H1 (cell line): ENCODE measurements around the gene SPOCK1. TPM values are rescaled to one million over a fixed set of nuclear protein-coding genes. Genes with fewer than 3 reads are reported as not detected.

Experiments
- CTCF ChIA-PET: fragments of 300-600 bp; sonication (Branson Sonifier 250); formaldehyde crosslinking; loops from one replicate; lab custom pipeline; 2021; ENCODE audit not compliant: partially characterized antibody; lab: Charles Lee
- POLR2A ChIA-PET: fragments of 300-600 bp; sonication (Branson Sonifier 250); formaldehyde crosslinking; loops from one replicate; lab custom pipeline; 2021; ENCODE audit warnings: inconsistent platforms; ENCODE audit not compliant: partially characterized antibody; lab: Charles Lee
- DNase-seq, 2 experiments: peaks; one replicate each; pipeline versions ENCODE4 v3.0.0 to v3.0.0-alpha.2; 2010 to 2022; ENCODE audit warnings: low spot score in 2 of 2, low read depth in 1 of 2, mixed read lengths in 1 of 2
- FAIRE-seq: peaks from 2 replicates; lab custom pipeline; 2011; peaks lifted over from hg19 to GRCh38; lab: Jason Lieb, UNC
- H2AFZ ChIP-seq: 2 replicates; pipeline ENCODE4 v1.8.1; 2012; ENCODE audit warnings: low read length, inconsistent platforms
- H2AK5ac ChIP-seq: 2 replicates; pipeline ENCODE4 v1.6.1; 2013; ENCODE audit warnings: low read depth, low read length
- H2BK120ac ChIP-seq: replicated peaks from 2 replicates; pipeline ENCODE3; 2013; ENCODE audit warnings: low read depth, low read length, inconsistent platforms
- H2BK12ac ChIP-seq: 2 replicates; pipeline ENCODE4 v1.6.1; 2013; ENCODE audit warnings: low read depth, low read length
- H2BK15ac ChIP-seq: 2 replicates; pipeline ENCODE4 v1.6.1; 2013; ENCODE audit warnings: low read length
- H2BK20ac ChIP-seq: 2 replicates; pipeline ENCODE4 v1.6.1; 2013; ENCODE audit warnings: low read length
- H2BK5ac ChIP-seq: 2 replicates; pipeline ENCODE4 v1.6.1; 2013; ENCODE audit warnings: low read depth, low read length
- H3K14ac ChIP-seq: 2 replicates; pipeline ENCODE4 v1.6.1; 2013; ENCODE audit warnings: inconsistent platforms; ENCODE audit not compliant: insufficient read length
- H3K18ac ChIP-seq: 2 replicates; pipeline ENCODE4 v1.6.1; 2013; ENCODE audit warnings: low read length; ENCODE audit errors: extremely low read depth
- H3K23ac ChIP-seq: 2 replicates; pipeline ENCODE4 v1.6.1; 2013; ENCODE audit warnings: inconsistent platforms; ENCODE audit not compliant: insufficient read length
- H3K23me2 ChIP-seq: 2 replicates; pipeline ENCODE4 v1.6.1; 2013; ENCODE audit warnings: low read depth, low read length
- H3K27ac ChIP-seq: 2 replicates; pipeline ENCODE4 v1.6.1; 2011; ENCODE audit warnings: low read depth, low read length, inconsistent platforms
- H3K27me3 ChIP-seq, 4 experiments: replicated peaks in 1 of 4; 1 replicate in 1 of 4; 2 replicates in 3 of 4; pipeline versions ENCODE4 v1.6.1 to v1.8.1; 2011 to 2013; ENCODE audit warnings: low read length in 3 of 4, mild to moderate bottlenecking in 3 of 4, inconsistent platforms in 2 of 4, mixed read lengths in 2 of 4, moderate library complexity in 1 of 4; ENCODE audit not compliant: control insufficient read depth in 3 of 4, insufficient read depth in 3 of 4; ENCODE audit errors: extremely low read depth in 1 of 4
- H3K36me3 ChIP-seq, 4 experiments: 2 replicates each; pipeline versions ENCODE4 v1.6.1 to v1.8.1; 2011 to 2013; ENCODE audit warnings: mild to moderate bottlenecking in 4 of 4, low read length in 3 of 4, moderate library complexity in 2 of 4, control low read depth in 1 of 4, inconsistent platforms in 1 of 4; ENCODE audit not compliant: insufficient read depth in 4 of 4, control insufficient read depth in 2 of 4
- H3K4ac ChIP-seq: replicated peaks from 2 replicates; pipeline ENCODE3; 2013; ENCODE audit warnings: low read length, low read depth, mixed read lengths, inconsistent platforms; ENCODE audit not compliant: insufficient read length
- H3K4me1 ChIP-seq, 4 experiments: replicated peaks in 1 of 4; 1 replicate in 1 of 4; 2 replicates in 3 of 4; pipeline versions ENCODE4 v1.6.1 to v1.8.1; 2011 to 2013; ENCODE audit warnings: low read length in 3 of 4, inconsistent platforms in 2 of 4, mixed read lengths in 1 of 4; ENCODE audit not compliant: insufficient read depth in 4 of 4, control insufficient read depth in 3 of 4
- H3K4me2 ChIP-seq, 2 experiments: 2 replicates each; pipeline versions ENCODE4 v1.6.1 to v1.8.1; 2011 to 2013; ENCODE audit warnings: low read depth in 2 of 2, low read length in 2 of 2, control low read depth in 1 of 2, inconsistent platforms in 1 of 2, mild to moderate bottlenecking in 1 of 2; ENCODE audit not compliant: insufficient read depth in 1 of 2
- H3K4me3 ChIP-seq, 4 experiments: fragments of 200-600, 300-600 bp in 1 of 4; sonication (generic), shearing (Covaris generic), sonication (Bioruptor Twin) in 1 of 4; 2 replicates each; pipeline versions ENCODE4 v1.5.1 to v1.8.1; 2011 to 2016; ENCODE audit warnings: low read length in 4 of 4, low read depth in 3 of 4, control low read depth in 2 of 4, inconsistent platforms in 2 of 4, mild to moderate bottlenecking in 2 of 4, mixed read lengths in 1 of 4, moderate library complexity in 1 of 4; ENCODE audit not compliant: insufficient read depth in 2 of 4; ENCODE audit errors: extremely low read depth in 1 of 4
- H3K56ac ChIP-seq: replicated peaks from 2 replicates; pipeline ENCODE3; 2013; ENCODE audit warnings: low read depth, mild to moderate bottlenecking, mixed read lengths, low read length, inconsistent platforms; ENCODE audit not compliant: insufficient read length
- H3K79me1 ChIP-seq: 2 replicates; pipeline ENCODE4 v1.6.1; 2013; ENCODE audit warnings: low read depth, low read length, control low read depth
- H3K79me2 ChIP-seq, 2 experiments: 2 replicates each; pipeline versions ENCODE4 v1.6.1 to v1.8.1; 2012 to 2013; ENCODE audit warnings: low read length in 2 of 2, mild to moderate bottlenecking in 2 of 2, inconsistent platforms in 1 of 2; ENCODE audit not compliant: insufficient read depth in 2 of 2, control insufficient read depth in 1 of 2
- H3K9ac ChIP-seq, 4 experiments: replicated peaks in 1 of 4; 1 replicate in 1 of 4; 2 replicates in 3 of 4; pipeline versions ENCODE4 v1.6.1 to v1.8.1; 2011 to 2013; ENCODE audit warnings: low read depth in 3 of 4, low read length in 3 of 4, control low read depth in 2 of 4, mild to moderate bottlenecking in 2 of 4, moderate library complexity in 2 of 4, inconsistent platforms in 1 of 4; ENCODE audit errors: extremely low read depth in 1 of 4
- H3K9me3 ChIP-seq, 2 experiments: 2 replicates each; pipeline versions ENCODE4 v1.6.1 to v1.8.1; 2012 to 2013; ENCODE audit warnings: mild to moderate bottlenecking in 2 of 2, moderate library complexity in 2 of 2, control low read depth in 1 of 2, inconsistent platforms in 1 of 2, low read depth in 1 of 2, low read length in 1 of 2, mixed read lengths in 1 of 2; ENCODE audit not compliant: insufficient read depth in 2 of 2
- H4K20me1 ChIP-seq, 2 experiments: replicated peaks in 1 of 2; 2 replicates each; pipeline versions ENCODE3 to v1.8.1; 2011 to 2013; ENCODE audit warnings: inconsistent platforms in 2 of 2, low read length in 2 of 2, mild to moderate bottlenecking in 1 of 2; ENCODE audit not compliant: insufficient read depth in 2 of 2, control insufficient read depth in 1 of 2
- H4K5ac ChIP-seq: 2 replicates; pipeline ENCODE4 v1.6.1; 2013; ENCODE audit warnings: low read length, low read depth, mixed read lengths, inconsistent platforms; ENCODE audit not compliant: insufficient read length
- H4K8ac ChIP-seq: 2 replicates; pipeline ENCODE4 v1.8.0; 2013; ENCODE audit warnings: mild to moderate bottlenecking, moderate library complexity, low read length, inconsistent platforms; ENCODE audit not compliant: insufficient read depth; ENCODE audit errors: extremely low read depth
- H4K91ac ChIP-seq: replicated peaks from 2 replicates; pipeline ENCODE3; 2013; ENCODE audit warnings: low read length, mixed read lengths, inconsistent platforms; ENCODE audit not compliant: insufficient read length
- CBX5 ChIP-seq: fragments of 300-800, 300-1000 bp; sonication (generic); IDR thresholded peaks from 2 replicates; pipeline ENCODE4 v1.7.1; 2016; ENCODE audit warnings: antibody characterized with exemption, low read length, low read depth
- CREB1 ChIP-seq: IDR thresholded peaks from 2 replicates; pipeline ENCODE4 v1.6.1; 2012; ENCODE audit warnings: inconsistent platforms
- FOSL1 ChIP-seq: IDR thresholded peaks from 2 replicates; pipeline ENCODE4 v1.6.1; 2011; ENCODE audit warnings: mild to moderate bottlenecking, low read depth, low read length, moderate library complexity; ENCODE audit not compliant: insufficient read depth
- WGBS, 2 experiments: shearing (Covaris generic) in 1 of 2; methylation state at CpG; one replicate each; pipeline versions ENCODE4 v1.1.6 to v1.1.7; 2013 to 2015; ENCODE audit warnings: low lambda C conversion rate in 2 of 2, mixed read lengths in 2 of 2, inconsistent platforms in 1 of 2, low coverage in 1 of 2, missing lambda C conversion rate in 1 of 2; ENCODE audit not compliant: insufficient replicate concordance in 2 of 2, insufficient coverage in 1 of 2, insufficient read length in 1 of 2; ENCODE audit errors: extremely low coverage in 1 of 2, missing lambda C conversion rate in 1 of 2; 5-methylcytosine and 5-hydroxymethylcytosine counted together
- polyA plus RNA-seq, 7 experiments: library from polyadenylated mRNA; depleted of rRNA in 3 of 7; stranded (reverse) in 5 of 7; unstranded in 2 of 7; fragments of >200 nt in 5 of 7; fragments of 200-250 nt in 2 of 7; gene quantifications; 1 replicate in 5 of 7; 2 replicates in 1 of 7; 4 replicates in 1 of 7; pipeline versions ENCODE4 v1.2.1 to v1.2.3, GENCODE V29; 2011 to 2013; ENCODE audit warnings: missing spikeins in 2 of 7, mixed read lengths in 2 of 7
- total RNA-seq: library from RNA; stranded (reverse); fragmentation: NEBNext Ultra II Directional; extraction: Animal tissue kit (Norgen Biotek cat#: 25700); gene quantifications from 2 replicates; pipeline ENCODE4 v1.2.1, GENCODE V29; 2021

Gene SPOCK1
- total and polyA plus RNA-seq, 2 of the 8 experiments (the other 6 are each of a cell fraction or from before 2014, with no cell fraction given), result 6.9 to 18.1 TPM

- Histone ChIP-seq H2BK5ac (no peak overlapping the region), H4K20me1 (no peaks in the 10 kb centered on the region), H3K4me1 (peaks cover 0 to 4% (median 0%) of the 10 kb centered on the region in 4 experiments; a peak in 2 of 7 replicates), H3K9me3 (no peaks in the 10 kb centered on the region), H2BK120ac (no peak overlapping the region), H3K4me2 (no peak overlapping the region), H3K4ac (no peak overlapping the region), H2AK5ac (no peak overlapping the region), H2BK15ac (no peak overlapping the region), H2AFZ (no peak overlapping the region), H2BK12ac (no peak overlapping the region), H4K8ac (no peak overlapping the region), H3K18ac (no peak overlapping the region), H3K4me3 (no peak overlapping the region), H3K23me2 (no peaks in the 10 kb centered on the region), H3K9ac (no peak overlapping the region), H3K23ac (no peak overlapping the region), H3K36me3 (no peaks in the 10 kb centered on the region), H2BK20ac (no peak overlapping the region), H3K56ac (no peak overlapping the region), H3K27me3 (no peaks in the 10 kb centered on the region), H3K79me1 (no peaks in the 10 kb centered on the region), H3K27ac (no peak overlapping the region), H4K91ac (no peak overlapping the region), H4K5ac (no peak overlapping the region), H3K79me2 (no peaks in the 10 kb centered on the region), H3K14ac (no peak overlapping the region)
- ChIA-PET POLR2A (no interaction called here), CTCF (interaction anchor here (0.7 to 5.3 kb wide), 9 partner anchors 9 to 243 kb away, joined by 3 to 80 read pairs (median 4); partner anchors contain the start of gene SPOCK1)
- TF ChIP-seq CREB1, result no peak
- no peak for TF ChIP-seq CBX5
- TF ChIP-seq FOSL1, result no peak
- FAIRE-seq, result no peak
- no peak for DNase-seq
- 93% methylated on average over 6 of the region's 6 CpGs; no CpG with 5 or more reads in 1 of the 2 experiments for whole genome bisulfite sequencing, 2 experiments
Observed at GRCh38 chr5:137318027-137318426, 181.1 kb downstream of the SPOCK1 start.
